Measurements from ENCODE around the gene CDC42EP2. TPM values are rescaled to one million over a fixed set of nuclear protein-coding genes. Genes with fewer than 3 reads are reported as not detected.

The CDC42EP2 gene
- total RNA-seq, 2 donors from 2014 or later: 1.7 TPM; not detected in 1

DNA sequence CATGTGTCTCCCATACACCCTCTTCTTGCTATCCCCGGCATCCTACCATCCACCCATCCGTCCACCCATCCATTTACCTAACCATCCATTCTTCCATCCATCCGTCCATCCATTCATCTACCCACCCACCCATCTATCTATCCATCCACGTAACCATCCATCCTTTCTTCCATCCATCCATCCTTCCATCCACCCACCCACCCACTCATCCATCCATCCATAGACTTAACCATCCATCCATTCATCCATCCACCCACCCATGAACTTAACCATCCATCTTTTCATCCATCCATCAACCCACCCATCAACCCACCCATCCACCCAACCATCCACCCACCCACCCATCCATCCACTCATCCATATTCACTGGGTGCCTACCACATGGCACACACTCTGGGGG is 10.6 kb upstream of the CDC42EP2 start:
- no peaks in the 10 kb centered on the region for H3K4me1 Mint-ChIP-seq (ENCODE audit: low read depth in 2 of 2)
- H3K36me3 Mint-ChIP-seq: no peaks in the 10 kb centered on the region
- no peak overlapping the region for H3K4me3 Mint-ChIP-seq
- no peak for ATAC-seq
- H3K9me3 Mint-ChIP-seq: no peaks in the 10 kb centered on the region
- DNase-seq (ENCODE audit: low spot score): no peak
- no peaks in the 10 kb centered on the region for H3K27me3 Mint-ChIP-seq
- H3K27ac Mint-ChIP-seq: no peak overlapping the region

DNA sequence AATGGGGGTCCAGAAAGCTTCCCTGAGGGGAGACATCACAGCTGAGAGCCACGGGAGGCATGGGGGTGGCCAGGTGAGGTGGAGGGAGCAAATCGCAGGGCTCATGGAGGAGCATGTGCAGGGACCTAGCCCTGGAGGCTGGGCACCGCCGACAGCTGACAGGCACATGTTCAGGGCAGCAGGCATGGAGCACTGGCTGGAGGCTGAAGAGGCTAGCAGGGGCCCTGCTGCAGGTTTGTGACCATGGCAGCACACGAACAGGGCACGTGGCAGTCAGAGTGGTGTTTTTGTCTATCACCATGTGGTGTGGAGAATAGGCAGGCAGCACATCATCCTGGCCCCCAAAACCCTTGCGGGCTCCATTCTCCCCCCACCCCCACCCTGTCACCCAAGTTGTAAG is 10.1 kb upstream of the CDC42EP2 start:
- no peaks in the 10 kb centered on the region for H3K9me3 Mint-ChIP-seq
- H3K36me3 Mint-ChIP-seq: no peaks in the 10 kb centered on the region
- ATAC-seq (no peak), DNase-seq (ENCODE audit: low spot score) (no peak)
- H3K4me3 Mint-ChIP-seq: no peak overlapping the region
- no peak overlapping the region for H3K27ac Mint-ChIP-seq
- H3K4me1 Mint-ChIP-seq (ENCODE audit: low read depth in 2 of 2): no peaks in the 10 kb centered on the region
- no peaks in the 10 kb centered on the region for H3K27me3 Mint-ChIP-seq

DNA sequence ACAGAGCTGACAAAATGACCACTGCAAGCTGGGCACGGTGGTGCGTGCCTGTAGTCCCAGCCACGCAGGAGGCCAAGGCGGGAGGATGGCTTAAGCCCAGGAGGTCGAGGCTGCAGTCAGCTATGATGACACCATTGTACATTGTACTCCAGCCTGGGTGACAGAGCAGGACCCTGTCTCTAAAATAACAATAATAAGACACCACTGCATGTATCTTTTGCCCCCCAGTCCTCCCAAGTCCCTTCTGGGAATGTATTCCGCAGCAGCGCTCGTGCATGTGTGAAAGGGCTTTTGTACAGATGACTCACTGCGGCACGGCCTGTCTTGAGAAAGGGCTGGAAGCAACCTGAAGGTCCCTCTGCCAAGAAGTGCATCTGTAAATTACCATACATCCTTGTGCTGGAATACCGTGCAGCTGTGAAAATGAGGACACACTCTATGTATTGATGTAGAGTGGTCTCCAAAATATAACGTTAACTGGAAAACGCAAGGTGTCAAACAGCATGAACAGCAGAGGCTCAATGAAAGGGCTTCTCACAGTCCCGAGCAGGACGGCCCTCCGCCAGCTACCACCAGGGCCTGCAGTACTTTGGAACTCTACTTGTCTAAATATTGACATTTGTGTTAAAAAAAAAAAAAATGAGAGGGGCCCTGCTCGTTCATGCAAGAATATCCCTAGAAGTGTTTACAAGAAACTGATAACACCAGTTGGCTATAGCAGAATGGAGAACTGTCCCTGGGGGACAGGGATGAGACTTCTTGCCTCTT is 9.0 kb upstream of the CDC42EP2 start:
- Mint-ChIP-seq H3K27ac (no peak overlapping the region), H3K4me3 (no peak overlapping the region), H3K4me1 (ENCODE audit: low read depth in 2 of 2) (no peaks in the 10 kb centered on the region), H3K36me3 (no peaks in the 10 kb centered on the region), H3K9me3 (no peaks in the 10 kb centered on the region), H3K27me3 (no peaks in the 10 kb centered on the region)
- DNase-seq (ENCODE audit: low spot score): no peak
- ATAC-seq: no peak

DNA sequence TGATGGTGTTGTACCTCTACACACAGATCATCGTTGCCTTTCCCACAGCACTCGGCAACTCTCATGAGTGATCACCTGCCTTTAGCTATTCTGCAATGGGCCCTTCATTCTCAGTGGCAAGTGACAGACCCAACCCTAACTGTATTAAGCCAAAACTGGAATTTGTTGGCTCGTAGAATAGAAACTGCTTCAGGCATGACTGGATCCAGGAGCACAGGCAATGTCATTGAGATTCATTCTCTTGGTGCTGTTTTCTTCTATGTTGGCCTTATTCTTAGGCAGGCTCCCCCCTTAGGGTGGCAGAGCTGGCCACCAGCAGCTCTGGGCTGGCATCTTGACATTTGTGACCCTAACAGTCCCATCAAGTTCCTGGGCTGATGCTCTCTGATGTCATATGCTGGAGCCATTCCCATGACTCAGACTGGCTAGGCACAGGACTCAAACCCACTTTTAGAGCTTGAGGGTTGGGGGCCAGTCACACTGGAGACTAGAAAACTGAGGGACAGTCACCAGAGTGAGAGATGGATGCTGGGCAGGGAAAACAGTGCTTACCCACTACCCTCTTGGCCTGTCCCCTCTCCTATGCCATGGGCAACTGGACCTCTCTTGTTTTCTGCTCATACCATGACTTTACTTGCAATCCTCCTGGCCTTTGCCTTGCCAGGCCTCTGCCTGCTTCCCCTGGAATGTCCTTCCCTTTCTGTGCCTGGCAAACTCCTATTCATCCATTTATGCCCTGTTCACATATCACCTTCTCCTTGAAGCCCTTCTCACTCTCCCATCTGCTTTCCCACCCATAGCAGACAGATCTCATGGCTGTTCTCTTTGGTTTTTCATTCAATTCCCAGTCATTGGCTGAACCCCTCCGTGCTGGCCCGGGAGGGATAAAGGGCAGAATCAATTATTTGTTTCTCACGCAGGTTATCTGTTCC is 7.1 kb upstream of the CDC42EP2 start:
- Mint-ChIP-seq H3K9me3 (no peaks in the 10 kb centered on the region), H3K4me3 (no peak overlapping the region), H3K36me3 (no peaks in the 10 kb centered on the region), H3K27ac (no peak overlapping the region), H3K4me1 (ENCODE audit: low read depth in 2 of 2) (no peaks in the 10 kb centered on the region), H3K27me3 (no peaks in the 10 kb centered on the region)
- no peak for DNase-seq (ENCODE audit: low spot score)
- ATAC-seq: no peak

DNA sequence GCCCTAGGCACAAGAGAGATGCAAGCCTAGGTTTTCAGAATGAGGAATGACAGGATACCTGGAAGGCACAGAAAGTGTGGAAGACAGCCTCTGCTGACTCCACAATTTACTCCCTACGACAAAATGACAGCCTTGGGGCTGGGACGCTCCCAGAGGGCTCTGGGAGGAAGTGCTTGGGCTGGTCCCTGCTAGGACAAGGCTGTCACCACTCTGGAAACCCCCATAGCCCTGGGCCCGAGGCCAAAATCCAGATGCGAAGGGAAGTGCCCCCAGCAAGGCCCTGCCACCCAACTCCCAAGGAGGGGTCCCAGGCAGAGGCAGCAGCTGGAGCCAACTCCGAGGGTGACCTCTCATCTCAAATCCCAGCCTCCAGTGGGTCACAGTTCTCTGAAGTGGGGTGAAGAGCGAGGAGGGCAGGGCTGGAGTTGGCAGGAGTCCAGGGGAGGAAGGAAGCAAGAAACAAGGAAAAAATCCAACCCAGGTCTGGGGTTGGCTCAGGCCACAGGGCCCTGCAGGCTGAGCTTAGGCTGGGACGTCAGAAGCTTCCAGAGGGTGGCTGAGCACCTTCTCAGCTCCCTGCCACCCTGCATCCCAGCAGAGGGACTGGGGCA is 6.3 kb upstream of the CDC42EP2 start:
- no peak overlapping the region for H3K4me3 Mint-ChIP-seq
- H3K4me1 Mint-ChIP-seq (ENCODE audit: low read depth in 2 of 2): peaks cover 0 to under 1% of the 10 kb centered on the region in 2 donors
- no peaks in the 10 kb centered on the region for H3K36me3 Mint-ChIP-seq
- DNase-seq (ENCODE audit: low spot score) (no peak), ATAC-seq (peak in 1 of 2 donors; percentile 20)
- peaks cover 0 to under 1% of the 10 kb centered on the region in 2 donors for H3K27me3 Mint-ChIP-seq
- no peak overlapping the region for H3K27ac Mint-ChIP-seq
- no peaks in the 10 kb centered on the region for H3K9me3 Mint-ChIP-seq

DNA sequence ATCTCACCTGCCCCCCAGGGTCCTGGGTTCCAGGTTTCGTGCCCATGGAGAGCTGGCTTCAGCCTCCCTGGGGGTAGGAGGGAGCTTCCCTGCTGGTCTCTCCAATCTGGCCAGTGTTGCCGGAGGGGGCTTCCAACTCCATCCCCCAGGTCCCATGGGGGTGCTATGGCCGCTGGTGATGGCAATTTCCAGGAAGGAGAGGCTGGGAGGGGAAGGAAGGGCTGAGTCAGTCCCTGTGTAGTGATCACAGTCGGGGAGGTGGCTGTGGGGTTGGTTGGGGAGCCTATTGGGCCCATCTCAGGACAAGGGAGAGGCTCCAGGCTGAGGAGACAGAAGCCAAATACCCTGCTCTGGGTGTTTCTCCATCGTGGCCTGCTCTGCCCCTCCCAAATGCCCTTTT is 5.7 kb upstream of the CDC42EP2 start:
- no peaks in the 10 kb centered on the region for H3K36me3 Mint-ChIP-seq
- H3K27ac Mint-ChIP-seq: no peak overlapping the region
- DNase-seq (ENCODE audit: low spot score) (no peak), ATAC-seq (no peak)
- peaks cover 0 to 3% of the 10 kb centered on the region in 2 donors for H3K4me1 Mint-ChIP-seq (ENCODE audit: low read depth in 2 of 2)
- H3K4me3 Mint-ChIP-seq: no peak overlapping the region
- H3K9me3 Mint-ChIP-seq: no peaks in the 10 kb centered on the region
- H3K27me3 Mint-ChIP-seq: peaks cover 0 to 7% of the 10 kb centered on the region in 2 donors

- Mint-ChIP-seq H3K9me3 (no peaks in the 10 kb centered on the region), H3K27me3 (peaks cover 0 to 7% of the 10 kb centered on the region in 2 donors), H3K36me3 (no peaks in the 10 kb centered on the region)
These were observed 4.5 kb upstream of the CDC42EP2 start for GRCh38 chr11:65310215-65310614.

DNA sequence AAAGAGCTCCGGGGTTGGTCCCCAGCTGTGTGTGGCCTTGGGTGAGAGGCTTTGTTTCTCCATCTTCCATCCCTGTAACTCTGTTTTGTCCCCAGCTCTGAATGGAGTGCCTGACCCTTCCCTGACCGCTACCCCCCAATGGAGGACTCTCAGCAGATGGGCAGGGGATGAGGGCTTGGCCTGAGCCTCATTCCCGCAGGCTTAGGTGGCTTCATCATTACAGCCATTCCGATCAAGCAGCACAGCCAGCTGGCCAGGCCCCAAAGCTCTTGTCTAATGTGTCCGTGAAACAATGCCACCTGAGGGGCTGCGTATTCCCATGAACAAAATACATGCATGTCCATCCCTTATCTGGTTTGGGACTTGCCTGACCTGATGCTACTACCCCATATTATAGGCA is 3.9 kb upstream of the CDC42EP2 start:
- ATAC-seq: no peak
- Mint-ChIP-seq H3K4me1 (ENCODE audit: low read depth in 2 of 2) (peaks cover 3 to 4% of the 10 kb centered on the region in 2 donors), H3K36me3 (no peaks in the 10 kb centered on the region), H3K27me3 (peaks cover 0 to 7% of the 10 kb centered on the region in 2 donors), H3K27ac (no peak overlapping the region), H3K9me3 (no peaks in the 10 kb centered on the region), H3K4me3 (no peak overlapping the region)
- DNase-seq (ENCODE audit: low spot score): no peak

More at GRCh38 chr11:65310215-65310614, 4.5 kb upstream of the CDC42EP2 start:
- DNase-seq (ENCODE audit: low spot score) (no peak), ATAC-seq (no peak)
- Mint-ChIP-seq H3K4me3 (no peak overlapping the region), H3K27ac (no peak overlapping the region), H3K4me1 (ENCODE audit: low read depth in 2 of 2) (peaks cover 0 to 3% of the 10 kb centered on the region in 2 donors)

DNA sequence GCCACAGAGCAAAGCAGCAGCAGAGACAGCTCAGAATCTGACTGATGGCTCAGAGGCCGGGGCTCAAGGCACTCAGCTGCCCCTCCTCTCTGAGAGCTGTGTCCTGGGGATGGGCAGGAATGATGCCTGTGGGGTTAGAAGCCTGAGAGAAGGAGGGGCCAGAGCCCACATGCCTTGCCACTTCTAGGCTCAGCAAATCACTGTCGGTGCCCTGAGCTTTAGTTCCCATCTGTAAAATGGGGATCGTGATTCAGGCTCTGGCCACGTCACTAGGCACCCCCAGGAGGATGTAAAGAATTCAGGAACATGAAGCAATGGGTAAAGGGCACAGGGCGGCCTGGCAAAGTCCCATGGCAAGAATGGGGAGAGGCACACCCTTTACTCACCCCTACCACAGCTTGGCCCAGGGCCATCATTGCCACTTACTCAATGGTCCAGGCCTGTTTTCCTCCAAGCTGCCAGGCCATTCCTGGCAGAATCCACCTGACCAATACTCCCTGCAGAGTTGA is 3.4 kb upstream of the CDC42EP2 start:
- ATAC-seq (no peak), DNase-seq (ENCODE audit: low spot score) (no peak)
- H3K9me3 Mint-ChIP-seq: no peaks in the 10 kb centered on the region
- H3K27me3 Mint-ChIP-seq: peaks cover 0 to 9% of the 10 kb centered on the region in 2 donors
- no peak overlapping the region for H3K4me3 Mint-ChIP-seq
- no peak overlapping the region for H3K27ac Mint-ChIP-seq
- H3K4me1 Mint-ChIP-seq (ENCODE audit: low read depth in 2 of 2): peaks cover 6% of the 10 kb centered on the region in 2 donors
- H3K36me3 Mint-ChIP-seq: no peaks in the 10 kb centered on the region

GRCh38 chr11:65315204-65315865 is 669 bp downstream of the CDC42EP2 start:
- Mint-ChIP-seq H3K9me3 (no peaks in the 10 kb centered on the region), H3K4me3 (peak overlapping the region; percentile 65), H3K27ac (no peak overlapping the region), H3K27me3 (peaks cover 0 to 9% of the 10 kb centered on the region in 2 donors), H3K36me3 (no peaks in the 10 kb centered on the region), H3K4me1 (ENCODE audit: low read depth in 2 of 2) (peaks cover 6% of the 10 kb centered on the region in 2 donors)
- DNase-seq (ENCODE audit: low spot score) (peak; percentile 81), ATAC-seq (peak; percentile 70 to 74)

- Mint-ChIP-seq H3K4me1 (ENCODE audit: low read depth in 2 of 2) (peaks cover 6% of the 10 kb centered on the region in 2 donors), H3K27me3 (peaks cover 0 to 9% of the 10 kb centered on the region in 2 donors), H3K36me3 (no peaks in the 10 kb centered on the region), H3K27ac (no peak overlapping the region), H3K4me3 (peak overlapping the region; percentile 65), H3K9me3 (no peaks in the 10 kb centered on the region)
- ATAC-seq: no peak
- no peak for DNase-seq (ENCODE audit: low spot score)
These were observed 1.2 kb downstream of the CDC42EP2 start for GRCh38 chr11:65315866-65316226.

- Mint-ChIP-seq H3K27me3 (peaks cover 0 to 9% of the 10 kb centered on the region in 2 donors), H3K36me3 (no peaks in the 10 kb centered on the region), H3K4me3 (peak overlapping the region; percentile 65), H3K9me3 (no peaks in the 10 kb centered on the region), H3K27ac (no peak overlapping the region), H3K4me1 (ENCODE audit: low read depth in 2 of 2) (peaks cover 6% of the 10 kb centered on the region in 2 donors)
- DNase-seq (ENCODE audit: low spot score) (no peak), ATAC-seq (no peak)
These were observed 1.8 kb downstream of the CDC42EP2 start for GRCh38 chr11:65316227-65317024.

Data from natural killer cell treated with Interleukin-12 subunit alpha and Interleukin-12 subunit beta and Interleukin-15 and Interleukin-18, amount 100 ng/mL, for 72 hours (primary cell).